Endothelial cell of umbilical vein (primary cell): Measurements from ENCODE around the gene TFG. TPM values are rescaled to one million over a fixed set of nuclear protein-coding genes. Genes with fewer than 3 reads are reported as not detected.

ENCODE experiments used
- BruUV-seq: library from RNA; stranded (reverse); fragments of 400-500 nt; replicated peaks from 2 replicates; lab custom pipeline; 2021; lab: Mats Ljungman, UMichigan
- CTCF ChIA-PET: fragments of 300-600, 350-600 bp; sonication (Branson Sonifier 250); formaldehyde crosslinking; loops from one replicate; lab custom pipeline; 2021; ENCODE audit warnings: antibody characterized with exemption, inconsistent platforms; lab: Charles Lee
- POLR2A ChIA-PET: fragments of 300-600, 350-600 bp; sonication (Branson Sonifier 250); formaldehyde crosslinking; loops from one replicate; lab custom pipeline; 2021; ENCODE audit warnings: antibody characterized with exemption, inconsistent platforms; lab: Charles Lee
- DNase-seq: peaks from one replicate; pipeline ENCODE4 v3.0.0-alpha.2; 2011; ENCODE audit warnings: low read depth, low spot score
- FAIRE-seq: peaks from 2 replicates; lab custom pipeline; 2011; peaks lifted over from hg19 to GRCh38; lab: Jason Lieb, UNC
- H2AFZ ChIP-seq: 2 replicates; pipeline ENCODE4 v1.6.0; 2012; ENCODE audit warnings: low read depth, low read length, control low read depth, inconsistent platforms
- H3K27ac ChIP-seq: 2 replicates; pipeline ENCODE4 v1.5.1; 2011; ENCODE audit warnings: low read depth, mild to moderate bottlenecking, control low read depth, low read length, moderate library complexity; ENCODE audit not compliant: insufficient read depth
- H3K27me3 ChIP-seq, 2 experiments: 2 replicates each; pipeline versions ENCODE4 v1.6.0 to v1.6.1; 2011; ENCODE audit warnings: low read length in 2 of 2, mixed read lengths in 1 of 2; ENCODE audit not compliant: control insufficient read depth in 2 of 2, insufficient read depth in 2 of 2
- H3K36me3 ChIP-seq, 2 experiments: 2 replicates in 1 of 2; 3 replicates in 1 of 2; pipeline ENCODE4 v1.5.1; 2011; ENCODE audit warnings: low read length in 2 of 2, mild to moderate bottlenecking in 1 of 2, moderate library complexity in 1 of 2; ENCODE audit not compliant: control insufficient read depth in 2 of 2, insufficient read depth in 2 of 2; ENCODE audit errors: extremely low read depth in 1 of 2
- H3K4me1 ChIP-seq: 3 replicates; pipeline ENCODE4 v1.5.1; 2011; ENCODE audit warnings: mild to moderate bottlenecking, low read length; ENCODE audit not compliant: control insufficient read depth, insufficient read depth; ENCODE audit errors: extremely low read depth
- H3K4me2 ChIP-seq: 2 replicates; pipeline ENCODE4 v1.6.1; 2011; ENCODE audit warnings: low read length, control low read depth, mixed read lengths; ENCODE audit not compliant: insufficient read depth
- H3K4me3 ChIP-seq, 3 experiments: fragments of 200-600 bp in 1 of 3; sonication (generic), shearing (Covaris generic) in 1 of 3; replicated peaks in 1 of 3; 2 replicates each; pipeline ENCODE4 v1.5.1; 2011 to 2016; ENCODE audit warnings: control low read depth in 3 of 3, low read length in 3 of 3, mild to moderate bottlenecking in 2 of 3, inconsistent platforms in 1 of 3, low read depth in 1 of 3, moderate library complexity in 1 of 3; ENCODE audit not compliant: insufficient read depth in 1 of 3
- H3K79me2 ChIP-seq: 2 replicates; pipeline ENCODE4 v1.6.0; 2012; ENCODE audit warnings: low read length, inconsistent platforms; ENCODE audit not compliant: control insufficient read depth, insufficient read depth
- H3K9ac ChIP-seq: replicated peaks from 2 replicates; pipeline ENCODE3; 2011; ENCODE audit warnings: low read length, control low read depth; ENCODE audit not compliant: insufficient read depth; ENCODE audit errors: extremely low read depth
- H3K9me1 ChIP-seq: replicated peaks from 3 replicates; pipeline ENCODE4 v1.6.0; 2011; ENCODE audit warnings: mild to moderate bottlenecking, low read length; ENCODE audit not compliant: control insufficient read depth, insufficient read depth; ENCODE audit errors: extremely low read depth
- H3K9me3 ChIP-seq: replicated peaks from 2 replicates; pipeline ENCODE4 v1.5.1; 2012; ENCODE audit warnings: low read length, inconsistent platforms; ENCODE audit not compliant: control insufficient read depth, insufficient read depth
- H4K20me1 ChIP-seq: replicated peaks from 2 replicates; pipeline ENCODE3; 2011; ENCODE audit warnings: mild to moderate bottlenecking, low read length; ENCODE audit not compliant: control insufficient read depth, insufficient read depth; ENCODE audit errors: extremely low read depth
- FOS ChIP-seq: IDR thresholded peaks from 2 replicates; pipeline ENCODE4 v1.6.1; 2011; ENCODE audit warnings: mild to moderate bottlenecking, low read length, moderate library complexity, borderline replicate concordance; ENCODE audit not compliant: insufficient read depth
- JUN ChIP-seq: IDR thresholded peaks from 2 replicates; pipeline ENCODE4 v1.6.1; 2011; ENCODE audit warnings: borderline replicate concordance, low read depth; ENCODE audit not compliant: insufficient read length, insufficient read depth
- MYC ChIP-seq: IDR thresholded peaks from one replicate; pipeline ENCODE4 v1.6.1; 2011; ENCODE audit warnings: mild to moderate bottlenecking, low read depth, low read length
- POLR2A ChIP-seq: IDR thresholded peaks from 2 replicates; pipeline ENCODE4 v1.6.1; 2012; ENCODE audit warnings: low read depth, mild to moderate bottlenecking, control low read depth, low read length
- POLR2AphosphoS5 ChIP-seq: IDR thresholded peaks from 2 replicates; pipeline ENCODE4 v1.6.1; 2012; ENCODE audit warnings: low read depth, mild to moderate bottlenecking, control low read depth, low read length, moderate library complexity; ENCODE audit not compliant: insufficient read depth
- dilution Hi-C: fragments of 300-500 bp; cut with MboI; formaldehyde crosslinking; loops from one replicate; pipeline ENCODE4 v1.15.0; 2019; ENCODE audit warnings: low sequenced_read_pairs; ENCODE audit not compliant: extremely low pct_ligation_motif_present
- intact Hi-C: fragments of 100-400 bp; cut with micrococcal nuclease; formaldehyde crosslinking; loops from one replicate; pipeline ENCODE4 v1.10.0; 2022
- polyA plus RNA-seq, 4 experiments: library from polyadenylated mRNA; depleted of rRNA in 3 of 4; stranded (reverse) in 3 of 4; unstranded in 1 of 4; fragments of >200 nt; gene quantifications; 2 replicates each; pipeline versions ENCODE4 v1.2.1 to v1.2.3, GENCODE V29; 2011 to 2012; ENCODE audit warnings: missing spikeins in 1 of 4
- total RNA-seq: library from RNA; stranded (reverse); gene quantifications from 2 replicates; pipeline ENCODE4 v1.2.3, GENCODE V29; 2021
- TF ChIP-seq, protein P1 (sequence below), 2 donors: IDR thresholded peaks; 1 replicate in 1 of 2; 2 replicates in 1 of 2; pipeline ENCODE4 v1.5.1; 2011; ENCODE audit warnings: low read length in 2 of 2, mild to moderate bottlenecking in 2 of 2, moderate library complexity in 2 of 2, control low read depth in 1 of 2, inconsistent platforms in 1 of 2, low read depth in 1 of 2; ENCODE audit not compliant: insufficient read depth in 1 of 2; ENCODE audit errors: extremely low read depth in 1 of 2
- TF ChIP-seq, protein P2 (sequence below): IDR thresholded peaks from 2 replicates; pipeline ENCODE4 v1.6.1; 2011; ENCODE audit not compliant: insufficient read depth, insufficient read length

TFG gene
- total and polyA plus RNA-seq, 2 donors (not counting 3 experiments of a cell fraction or from before 2014, with no cell fraction given) = 106 to 154 TPM

DNA sequence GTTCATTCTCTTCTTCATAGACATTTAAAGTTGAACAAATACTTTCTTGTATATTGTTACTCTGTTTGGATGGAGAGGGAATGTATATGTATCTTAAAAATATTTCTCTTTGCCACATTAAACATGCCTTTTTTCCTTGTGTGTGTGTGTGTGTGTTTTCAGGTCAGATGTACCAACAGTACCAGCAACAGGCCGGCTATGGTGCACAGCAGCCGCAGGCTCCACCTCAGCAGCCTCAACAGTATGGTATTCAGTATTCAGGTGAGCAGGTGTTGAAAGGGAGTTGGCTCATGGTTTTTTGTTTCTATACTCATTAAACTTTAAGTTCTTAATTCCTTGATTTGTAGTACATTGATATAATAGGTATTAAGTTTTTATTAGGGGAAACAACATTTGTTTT lies 35.4 kb downstream of the TFG start:
- no peaks in the 10 kb centered on the region for H3K4me1 ChIP-seq
- no peak overlapping the region for H3K4me2 ChIP-seq
- H2AFZ ChIP-seq = no peak overlapping the region
- no TSS peak for BruUV-seq
- no peak overlapping the region for H3K4me3 ChIP-seq
- dilution Hi-C loops (no loop called here), intact Hi-C loops (loop anchor here (10.0 kb wide), 1 partner anchor 250 kb away; the partner anchor contains the start of gene ABI3BP)
- ChIA-PET CTCF (interaction anchor here (1.4 to 1.8 kb wide), 2 partner anchors 9 to 46 kb away, joined by 3 to 5 read pairs; no protein-coding TSS in a partner anchor), POLR2A (no interaction called here)
- no peaks in the 10 kb centered on the region for H3K9me3 ChIP-seq
- no peaks in the 10 kb centered on the region for H3K27me3 ChIP-seq
- DNase-seq (no peak), FAIRE-seq (no peak)
- no peak overlapping the region for H3K9ac ChIP-seq
- H3K27ac ChIP-seq = no peak overlapping the region
- no peaks in the 10 kb centered on the region for H3K9me1 ChIP-seq
- H3K79me2 ChIP-seq = peaks cover 2% of the 10 kb centered on the region
- no peak for TF ChIP-seq JUN
- TF ChIP-seq POLR2AphosphoS5 = no peak
- TF ChIP-seq, protein P1, sequence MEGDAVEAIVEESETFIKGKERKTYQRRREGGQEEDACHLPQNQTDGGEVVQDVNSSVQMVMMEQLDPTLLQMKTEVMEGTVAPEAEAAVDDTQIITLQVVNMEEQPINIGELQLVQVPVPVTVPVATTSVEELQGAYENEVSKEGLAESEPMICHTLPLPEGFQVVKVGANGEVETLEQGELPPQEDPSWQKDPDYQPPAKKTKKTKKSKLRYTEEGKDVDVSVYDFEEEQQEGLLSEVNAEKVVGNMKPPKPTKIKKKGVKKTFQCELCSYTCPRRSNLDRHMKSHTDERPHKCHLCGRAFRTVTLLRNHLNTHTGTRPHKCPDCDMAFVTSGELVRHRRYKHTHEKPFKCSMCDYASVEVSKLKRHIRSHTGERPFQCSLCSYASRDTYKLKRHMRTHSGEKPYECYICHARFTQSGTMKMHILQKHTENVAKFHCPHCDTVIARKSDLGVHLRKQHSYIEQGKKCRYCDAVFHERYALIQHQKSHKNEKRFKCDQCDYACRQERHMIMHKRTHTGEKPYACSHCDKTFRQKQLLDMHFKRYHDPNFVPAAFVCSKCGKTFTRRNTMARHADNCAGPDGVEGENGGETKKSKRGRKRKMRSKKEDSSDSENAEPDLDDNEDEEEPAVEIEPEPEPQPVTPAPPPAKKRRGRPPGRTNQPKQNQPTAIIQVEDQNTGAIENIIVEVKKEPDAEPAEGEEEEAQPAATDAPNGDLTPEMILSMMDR (IDR thresholded peaks at IDR 0.05; ENCODE audit: extremely low read depth in 1 of 2, insufficient read depth in 1 of 2, low read depth in 1 of 2, low read length in 2 of 2) = no peak
- TF ChIP-seq, protein P2, sequence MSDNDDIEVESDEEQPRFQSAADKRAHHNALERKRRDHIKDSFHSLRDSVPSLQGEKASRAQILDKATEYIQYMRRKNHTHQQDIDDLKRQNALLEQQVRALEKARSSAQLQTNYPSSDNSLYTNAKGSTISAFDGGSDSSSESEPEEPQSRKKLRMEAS = no peak
- no peak for TF ChIP-seq POLR2A
- no peak for TF ChIP-seq FOS
- no peak for TF ChIP-seq MYC
- peaks cover 7 to 40% of the 10 kb centered on the region in 2 experiments for H3K36me3 ChIP-seq
- peaks cover 3% of the 10 kb centered on the region for H4K20me1 ChIP-seq
